ENCODE measurements around the gene CNTNAP2.
"Not testable (repeated sequence)": the region's sequence is repeated elsewhere in the genome, so short reads cannot be mapped to it uniquely, and the experiment has no call there.

GRCh38 chr7:148465441-148465840, 2348.8 kb downstream of the CNTNAP2 start:
- not testable (repeated sequence) for TF ChIP-seq CTCF (conservative IDR thresholded peaks at IDR 0.05); ZFX (IDR thresholded peaks at IDR 0.05)

All from C4-2B (cell line).